ENCODE data around the gene USP3. TPM values are rescaled to one million over a fixed set of nuclear protein-coding genes. Genes with fewer than 3 reads are reported as not detected.

The USP3 gene
- total and polyA plus RNA-seq, 2 donors (not counting 3 experiments of a cell fraction or from before 2014, with no cell fraction given): 18.8 to 52.4 TPM

GRCh38 chr15:63513728-63514127, 9.3 kb downstream of the USP3 start:
- Histone ChIP-seq H3K9ac (replicated peaks; ENCODE audit: extremely low read depth, insufficient read depth, low read length) (no peak overlapping the region), H3K79me2 (ENCODE audit: control insufficient read depth, insufficient read depth, low read length) (peaks cover 99% of the 10 kb centered on the region), H3K4me2 (ENCODE audit: insufficient read depth, low read length) (no peak overlapping the region), H2AFZ (ENCODE audit: low read depth, low read length) (no peak overlapping the region), H3K36me3 (ENCODE audit: control insufficient read depth in 2 of 2, extremely low read depth in 1 of 2, insufficient read depth in 2 of 2, low read length in 2 of 2) (no peaks in the 10 kb centered on the region), H3K9me1 (replicated peaks; ENCODE audit: control insufficient read depth, extremely low read depth, insufficient read depth, low read length) (peaks cover 4% of the 10 kb centered on the region), H4K20me1 (replicated peaks; ENCODE audit: control insufficient read depth, extremely low read depth, insufficient read depth, low read length) (peaks cover 25% of the 10 kb centered on the region), H3K9me3 (replicated peaks; ENCODE audit: control insufficient read depth, insufficient read depth, low read length) (no peaks in the 10 kb centered on the region), H3K4me3 (replicated peaks in 1 of 3; ENCODE audit: insufficient read depth in 1 of 3, low read depth in 1 of 3, low read length in 3 of 3) (no peak overlapping the region), H3K4me1 (ENCODE audit: control insufficient read depth, extremely low read depth, insufficient read depth, low read length) (peaks cover 36% of the 10 kb centered on the region), H3K27me3 (ENCODE audit: control insufficient read depth in 2 of 2, insufficient read depth in 2 of 2, low read length in 2 of 2) (no peaks in the 10 kb centered on the region), H3K27ac (ENCODE audit: insufficient read depth, low read depth, low read length) (no peak overlapping the region)
- CTCF ChIA-PET: interaction anchor here (1.1 to 1.7 kb wide), 4 partner anchors 10 to 39 kb away, joined by 3 to 5 read pairs (median 4); no protein-coding TSS in a partner anchor
- no peak for FAIRE-seq
- POLR2A ChIA-PET: no interaction called here
- TF ChIP-seq MYC (IDR thresholded peaks at IDR 0.05; ENCODE audit: low read depth, low read length) (no peak), EZH2 (IDR thresholded peaks at IDR 0.05; ENCODE audit: borderline replicate concordance, low read depth, low read length, severe bottlenecking) (no peak), FOS (IDR thresholded peaks at IDR 0.05; ENCODE audit: borderline replicate concordance, insufficient read depth, low read length) (no peak), POLR2AphosphoS5 (IDR thresholded peaks at IDR 0.05; ENCODE audit: insufficient read depth, low read depth, low read length) (no peak), JUN (IDR thresholded peaks at IDR 0.05; ENCODE audit: borderline replicate concordance, insufficient read depth, insufficient read length, low read depth) (no peak), GATA2 (IDR thresholded peaks at IDR 0.05; ENCODE audit: insufficient read depth, insufficient read length, low read depth, low read length) (no peak), MAX (IDR thresholded peaks at IDR 0.05; ENCODE audit: insufficient read depth, insufficient read length) (no peak), CTCF (IDR thresholded peaks at IDR 0.05; ENCODE audit: extremely low read depth in 1 of 2, insufficient read depth in 1 of 2, low read depth in 1 of 2, low read length in 2 of 2) (no peak), POLR2A (IDR thresholded peaks at IDR 0.05; ENCODE audit: low read depth, low read length) (no peak)
- intact Hi-C loops (cut with micrococcal nuclease) (no loop called here), dilution Hi-C loops (cut with MboI; ENCODE audit: extremely low pct_ligation_motif_present, low sequenced_read_pairs) (no loop called here)
- no TSS peak for BruUV-seq (replicated peaks)
- no peak for DNase-seq (ENCODE audit: low read depth, low spot score)

Measured in endothelial cell of umbilical vein (primary cell).